Endodermal cell (in vitro differentiated cells): ENCODE measurements around the gene EYA2. TPM values are rescaled to one million over a fixed set of nuclear protein-coding genes. Genes with fewer than 3 reads are reported as not detected.

Source experiments
- DNase-seq: peaks from one replicate; pipeline ENCODE4 v3.0.0-alpha.2; 2017
- H3K27ac ChIP-seq: 2 replicates; pipeline ENCODE4 v1.5.1; 2013; ENCODE audit warnings: mild to moderate bottlenecking, low read depth, low read length, moderate library complexity
- H3K27me3 ChIP-seq: 2 replicates; pipeline ENCODE4 v1.6.1; 2013; ENCODE audit warnings: mild to moderate bottlenecking, low read length, moderate library complexity; ENCODE audit not compliant: insufficient read depth, control insufficient read depth, poor library complexity, severe bottlenecking
- H3K36me3 ChIP-seq: 2 replicates; pipeline ENCODE4 v1.7.0; 2013; ENCODE audit warnings: mild to moderate bottlenecking, low read length, moderate library complexity; ENCODE audit not compliant: control insufficient read depth, insufficient read depth
- H3K4me1 ChIP-seq: one replicate; pipeline ENCODE4 v1.7.0; 2013; ENCODE audit warnings: low read length; ENCODE audit not compliant: control insufficient read depth, insufficient read depth
- H3K4me3 ChIP-seq: 2 replicates; pipeline ENCODE4 v1.5.1; 2013; ENCODE audit warnings: mild to moderate bottlenecking, low read length, moderate library complexity
- H3K9ac ChIP-seq: 2 replicates; pipeline ENCODE4 v1.6.1; 2013; ENCODE audit warnings: mild to moderate bottlenecking, low read length, moderate library complexity; ENCODE audit not compliant: poor library complexity, severe bottlenecking; ENCODE audit errors: extremely low read depth
- H3K9me3 ChIP-seq: 2 replicates; pipeline ENCODE4 v1.6.1; 2013; ENCODE audit warnings: mild to moderate bottlenecking, low read length, moderate library complexity; ENCODE audit not compliant: control insufficient read depth
- H3K27ac Mint-ChIP-seq: 2 replicates; pipeline ENCODE4 v1.8.0; 2020; ENCODE audit warnings: mixed read lengths
- H3K27me3 Mint-ChIP-seq: 2 replicates; pipeline ENCODE4 v1.8.0; 2021; ENCODE audit warnings: mild to moderate bottlenecking, mixed read lengths; ENCODE audit not compliant: insufficient read depth
- H3K36me3 Mint-ChIP-seq: 2 replicates; pipeline ENCODE4 v1.8.0; 2020; ENCODE audit warnings: low read depth, mixed read lengths
- H3K4me1 Mint-ChIP-seq: 2 replicates; pipeline ENCODE4 v1.8.0; 2020; ENCODE audit warnings: mixed read lengths
- H3K4me3 Mint-ChIP-seq: 2 replicates; pipeline ENCODE4 v1.8.0; 2020; ENCODE audit warnings: mild to moderate bottlenecking, moderate library complexity, mixed read lengths
- H3K9me3 Mint-ChIP-seq: 2 replicates; pipeline ENCODE4 v1.8.0; 2020; ENCODE audit warnings: mild to moderate bottlenecking, mixed read lengths
- CTCF ChIP-seq: fragments of 200-600 bp; sonication (generic); conservative IDR thresholded peaks from 2 replicates; pipeline ENCODE4 v1.5.0; 2021; ENCODE audit warnings: antibody characterized with exemption, mild to moderate bottlenecking
- WGBS, 2 experiments: methylation state at CpG; one replicate each; pipeline versions ENCODE4 v1.1.5 to v1.1.7; 2013; ENCODE audit warnings: missing lambda C conversion rate in 2 of 2, mixed read lengths in 1 of 2; ENCODE audit not compliant: insufficient coverage in 1 of 2, insufficient read length in 1 of 2; 5-methylcytosine and 5-hydroxymethylcytosine counted together
- total RNA-seq, 2 donors: library from RNA; stranded (reverse); fragmentation: NEBNext Ultra II Directional in 1 of 2; extraction: Animal tissue kit (Norgen Biotek cat#: 25700) in 1 of 2; gene quantifications; 2 replicates in 1 of 2; 3 replicates in 1 of 2; pipeline ENCODE4 v1.2.1, GENCODE V29; 2021

Gene EYA2
- total RNA-seq, 2 donors from 2014 or later = 9.1 to 18.0 TPM

GRCh38 chr20:46973766-46974165 lies 79.1 kb downstream of the EYA2 start:
- no peak overlapping the region for H3K27ac ChIP-seq
- H3K9ac ChIP-seq = no peak overlapping the region
- H3K4me1 Mint-ChIP-seq = peaks cover 8% of the 10 kb centered on the region
- no peaks in the 10 kb centered on the region for H3K36me3 ChIP-seq
- H3K9me3 ChIP-seq = no peaks in the 10 kb centered on the region
- no peaks in the 10 kb centered on the region for H3K27me3 ChIP-seq
- H3K4me3 Mint-ChIP-seq = no peak overlapping the region
- DNase-seq = no peak
- H3K9me3 Mint-ChIP-seq = no peaks in the 10 kb centered on the region
- TF ChIP-seq CTCF = no peak
- no peaks in the 10 kb centered on the region for H3K4me1 ChIP-seq
- H3K4me3 ChIP-seq = no peak overlapping the region
- no peaks in the 10 kb centered on the region for H3K36me3 Mint-ChIP-seq
- WGBS, 2 experiments = 92 to 95% methylated on average over 4 of the region's 6 CpGs
- no peak overlapping the region for H3K27ac Mint-ChIP-seq
- no peaks in the 10 kb centered on the region for H3K27me3 Mint-ChIP-seq

GRCh38 chr20:46974669-46975434 lies 80.2 kb downstream of the EYA2 start:
- H3K4me3 ChIP-seq = no peak overlapping the region
- no peaks in the 10 kb centered on the region for H3K9me3 ChIP-seq
- H3K27me3 ChIP-seq = no peaks in the 10 kb centered on the region
- no peaks in the 10 kb centered on the region for H3K36me3 ChIP-seq
- H3K9ac ChIP-seq = no peak overlapping the region
- H3K27me3 Mint-ChIP-seq = no peaks in the 10 kb centered on the region
- no peak for DNase-seq
- no peaks in the 10 kb centered on the region for H3K9me3 Mint-ChIP-seq
- WGBS, 2 experiments = 85 to 89% methylated on average over 4 to 10 of the region's 10 CpGs
- no peaks in the 10 kb centered on the region for H3K36me3 Mint-ChIP-seq
- H3K27ac Mint-ChIP-seq = no peak overlapping the region
- H3K4me1 ChIP-seq = peaks cover 6% of the 10 kb centered on the region
- no peak overlapping the region for H3K27ac ChIP-seq
- no peak overlapping the region for H3K4me3 Mint-ChIP-seq
- no peak for TF ChIP-seq CTCF
- H3K4me1 Mint-ChIP-seq = peaks cover 17% of the 10 kb centered on the region

- Mint-ChIP-seq H3K9me3 (no peaks in the 10 kb centered on the region), H3K36me3 (no peaks in the 10 kb centered on the region), H3K4me1 (peaks cover 24% of the 10 kb centered on the region), H3K4me3 (no peak overlapping the region), H3K27me3 (no peaks in the 10 kb centered on the region), H3K27ac (no peak overlapping the region)
- WGBS, 2 experiments = 91 to 97% methylated on average over 6 of the region's 6 CpGs
- Histone ChIP-seq H3K27me3 (no peaks in the 10 kb centered on the region), H3K36me3 (no peaks in the 10 kb centered on the region), H3K9ac (no peak overlapping the region), H3K4me1 (peaks cover 15% of the 10 kb centered on the region), H3K4me3 (no peak overlapping the region), H3K9me3 (no peaks in the 10 kb centered on the region), H3K27ac (no peak overlapping the region)
- no peak for DNase-seq
- TF ChIP-seq CTCF = no peak
These were observed 81.3 kb downstream of the EYA2 start for GRCh38 chr20:46975976-46976375.
